Erythroblast (primary cell): ENCODE data around the gene BTBD19.

Experiments used
- GATA1 ChIP-seq: IDR thresholded peaks from 2 replicates; pipeline ENCODE4 v1.6.1; 2011; ENCODE audit warnings: low read depth, mild to moderate bottlenecking, control low read depth, low read length, moderate library complexity
- POLR2A ChIP-seq: IDR thresholded peaks from 2 replicates; pipeline ENCODE4 v1.6.1; 2011; ENCODE audit warnings: mild to moderate bottlenecking, low read length

DNA sequence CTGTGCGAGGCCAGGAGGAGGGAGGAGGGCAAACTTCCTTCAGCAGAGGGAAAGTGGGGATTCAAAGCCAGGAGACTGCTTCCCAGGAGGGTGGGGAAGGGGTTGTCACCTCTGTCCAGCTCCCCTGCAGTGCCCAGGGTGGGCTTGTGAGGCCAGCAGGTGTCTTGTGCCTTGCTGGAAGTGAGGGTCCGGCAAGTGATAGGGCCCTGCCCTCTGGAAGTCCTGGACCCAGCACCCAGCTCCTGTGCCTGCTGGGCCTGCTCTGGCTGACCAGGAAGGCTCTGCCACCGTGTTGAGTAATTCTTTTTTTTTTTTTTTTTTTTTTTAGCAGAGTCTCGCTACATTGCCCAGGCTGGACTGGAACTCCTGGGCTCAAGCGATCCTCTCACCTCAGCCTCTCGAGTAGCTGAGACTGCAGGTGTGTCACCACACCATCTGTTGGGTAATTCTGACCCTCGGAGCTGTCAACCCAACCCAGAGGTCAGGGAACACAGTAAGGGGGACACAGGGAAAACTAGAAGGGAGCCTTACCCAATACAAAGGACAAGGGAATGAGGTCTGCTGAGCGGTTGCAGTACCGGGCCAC, 21.4 kb upstream of the BTBD19 start:
- no peak for TF ChIP-seq POLR2A
- no peak for TF ChIP-seq GATA1
